HCT116 (cell line): ENCODE results near the gene KLHL2. TPM values are rescaled to one million over a fixed set of nuclear protein-coding genes. Genes with fewer than 3 reads are reported as not detected.

Experiments
- ATAC-seq: fragments of 200-7000 bp; cut with Tn5 transposase; 2 replicates; pipeline ENCODE4 v1.9.1; 2020; ENCODE audit warnings: mild to moderate bottlenecking, moderate library complexity
- BruUV-seq: library from RNA; stranded (reverse); fragments of 400-500 nt; replicated peaks from 2 replicates; lab custom pipeline; 2021; lab: Mats Ljungman, UMichigan
- CTCF ChIA-PET: fragments of 300-600 bp; sonication (Branson Sonifier 250); formaldehyde crosslinking; loops from one replicate; lab custom pipeline; 2021; ENCODE audit warnings: antibody characterized with exemption; lab: Charles Lee
- POLR2A ChIA-PET: fragments of 300-600, 350-600 bp; sonication (Branson Sonifier 250); formaldehyde crosslinking; loops from one replicate; lab custom pipeline; 2021; ENCODE audit warnings: antibody characterized with exemption; lab: Charles Lee
- RAD21 ChIA-PET, 2 experiments: fragments of 300-600 bp; sonication (Branson Sonifier 250); formaldehyde crosslinking; loops; one replicate each; lab custom pipeline; 2023; ENCODE audit warnings: low total read pairs in 2 of 2; ENCODE audit not compliant: uncharacterized antibody in 2 of 2, unreplicated experiment in 2 of 2, low non-redundant PET in 1 of 2; lab: Charles Lee
- DNase-seq: peaks from one replicate; pipeline ENCODE4 v3.0.0-alpha.2; 2010; ENCODE audit warnings: low read depth, low spot score
- H2AFZ ChIP-seq: fragments of 200-600 bp; shearing (Covaris generic), sonication (generic); 2 replicates; pipeline ENCODE4 v1.6.1; 2017; ENCODE audit warnings: low read depth, mixed run types, mixed read lengths, antibody characterized with exemption, low read length; ENCODE audit not compliant: poor library complexity, severe bottlenecking
- H3K27ac ChIP-seq: 2 replicates; pipeline ENCODE4 v1.5.1; 2012; ENCODE audit warnings: low read depth, low read length
- H3K27me3 ChIP-seq: fragments of 200-600 bp; sonication (generic); 2 replicates; pipeline ENCODE4 v1.6.1; 2016; ENCODE audit warnings: mixed run types, low read length, mixed read lengths; ENCODE audit not compliant: insufficient read depth
- H3K36me3 ChIP-seq, 2 experiments: fragments of 200-500 bp in 1 of 2; fragments of 200-600 bp in 1 of 2; sonication (Bioruptor generic) in 1 of 2; sonication (generic) in 1 of 2; 2 replicates each; pipeline versions ENCODE4 v1.5.1 to v1.6.1; 2014 to 2016; ENCODE audit warnings: low read length in 2 of 2, inconsistent platforms in 1 of 2, mixed read lengths in 1 of 2, mixed run types in 1 of 2; ENCODE audit not compliant: insufficient read depth in 2 of 2, control insufficient read depth in 1 of 2
- H3K4me1 ChIP-seq, 2 experiments: fragments of 200-600 bp in 1 of 2; sonication (generic) in 1 of 2; 2 replicates each; pipeline versions ENCODE4 v1.5.1 to v1.6.1; 2012 to 2017; ENCODE audit warnings: low read length in 2 of 2, inconsistent platforms in 1 of 2, mild to moderate bottlenecking in 1 of 2, mixed read lengths in 1 of 2, mixed run types in 1 of 2, moderate library complexity in 1 of 2; ENCODE audit not compliant: insufficient read depth in 2 of 2, control insufficient read depth in 1 of 2
- H3K4me2 ChIP-seq: fragments of 200-600 bp; sonication (generic); 2 replicates; pipeline ENCODE4 v1.6.1; 2017; ENCODE audit warnings: mixed run types, low read length, mixed read lengths
- H3K4me3 ChIP-seq, 2 experiments: fragments of 200-600 bp in 1 of 2; sonication (generic) in 1 of 2; replicated peaks in 1 of 2; 2 replicates each; pipeline ENCODE4 v1.5.1; 2011 to 2016; ENCODE audit warnings: low read length in 2 of 2, control low read depth in 1 of 2, low read depth in 1 of 2, mild to moderate bottlenecking in 1 of 2, mixed read lengths in 1 of 2, mixed run types in 1 of 2
- H3K79me2 ChIP-seq: fragments of 200-600 bp; sonication (generic); 2 replicates; pipeline ENCODE4 v1.6.1; 2017; ENCODE audit warnings: mild to moderate bottlenecking, mixed run types, low read length, moderate library complexity, mixed read lengths; ENCODE audit not compliant: insufficient read depth
- H3K9ac ChIP-seq: fragments of 200-600 bp; sonication (generic); 2 replicates; pipeline ENCODE4 v1.6.1; 2016; ENCODE audit warnings: low read length, mixed read lengths
- H3K9me2 ChIP-seq: fragments of 200-600 bp; sonication (generic), shearing (Covaris generic); 2 replicates; pipeline ENCODE4 v1.6.1; 2017; ENCODE audit warnings: mixed run types, mild to moderate bottlenecking, moderate library complexity; ENCODE audit not compliant: insufficient read depth
- H3K9me3 ChIP-seq, 2 experiments: fragments of 200-500 bp in 1 of 2; fragments of 200-600 bp in 1 of 2; sonication (Bioruptor generic) in 1 of 2; sonication (generic) in 1 of 2; 2 replicates each; pipeline ENCODE4 v1.6.1; 2014 to 2017; ENCODE audit warnings: low read length in 2 of 2, mixed read lengths in 2 of 2, inconsistent platforms in 1 of 2, low read depth in 1 of 2, mild to moderate bottlenecking in 1 of 2, mixed run types in 1 of 2, moderate library complexity in 1 of 2; ENCODE audit not compliant: control insufficient read depth in 1 of 2, insufficient read depth in 1 of 2
- H4K20me1 ChIP-seq: fragments of 200-600 bp; sonication (generic), shearing (Covaris generic); 2 replicates; pipeline ENCODE4 v1.6.1; 2017; ENCODE audit warnings: mixed run types, mild to moderate bottlenecking, moderate library complexity; ENCODE audit not compliant: insufficient read depth
- CBX3 ChIP-seq: IDR thresholded peaks from 2 replicates; pipeline ENCODE4 v1.6.1; 2012; ENCODE audit warnings: low read depth
- ELF1 ChIP-seq: IDR thresholded peaks from 2 replicates; pipeline ENCODE4 v1.6.1; 2012; ENCODE audit warnings: low read depth, borderline replicate concordance
- EZH2phosphoT487 ChIP-seq: fragments of 200-600 bp; IDR thresholded peaks from 2 replicates; pipeline ENCODE4 v1.6.1; 2018; ENCODE audit warnings: antibody characterized with exemption, borderline replicate concordance
- FOSL1 ChIP-seq: IDR thresholded peaks from 2 replicates; pipeline ENCODE4 v1.6.1; 2012; ENCODE audit warnings: low read depth
- JUND ChIP-seq: IDR thresholded peaks from 2 replicates; pipeline ENCODE4 v1.6.1; 2012
- MAX ChIP-seq: IDR thresholded peaks from 2 replicates; pipeline ENCODE4 v1.6.1; 2012
- POLR2A ChIP-seq: IDR thresholded peaks from 2 replicates; pipeline ENCODE4 v1.7.0; 2011; ENCODE audit warnings: borderline replicate concordance; ENCODE audit not compliant: insufficient read depth, insufficient read length; ENCODE audit errors: extremely low read depth
- POLR2AphosphoS5 ChIP-seq: IDR thresholded peaks from 2 replicates; pipeline ENCODE4 v1.6.1; 2011; ENCODE audit warnings: mild to moderate bottlenecking, low read depth, low read length, moderate library complexity
- REST ChIP-seq: IDR thresholded peaks from 2 replicates; pipeline ENCODE4 v1.6.1; 2012; ENCODE audit warnings: low read depth
- SP1 ChIP-seq: IDR thresholded peaks from 2 replicates; pipeline ENCODE4 v1.6.1; 2012; ENCODE audit warnings: low read depth
- SRF ChIP-seq: IDR thresholded peaks from 2 replicates; pipeline ENCODE4 v1.6.1; 2012; ENCODE audit warnings: low read depth
- ZBTB33 ChIP-seq: IDR thresholded peaks from 2 replicates; pipeline ENCODE4 v1.6.1; 2011; ENCODE audit warnings: mild to moderate bottlenecking, low read length, moderate library complexity; ENCODE audit not compliant: insufficient replicate concordance; ENCODE audit errors: extremely low read depth
- ZNF274 ChIP-seq: fragments of 200-500 bp; sonication (Bioruptor generic); IDR thresholded peaks from 2 replicates; pipeline ENCODE4 v1.6.1; 2014; ENCODE audit warnings: mild to moderate bottlenecking, low read depth, low read length, inconsistent platforms
- intact Hi-C: fragments of 100-400 bp; cut with micrococcal nuclease; formaldehyde crosslinking; loops from 2 replicates; pipeline ENCODE4 v1.10.0; 2022
- total RNA-seq: library from RNA; stranded (reverse); gene quantifications from one replicate; pipeline ENCODE4 v1.2.1, GENCODE V29; 2021; ENCODE audit not compliant: unreplicated experiment

Gene KLHL2
- total RNA-seq, 1 experiment from 2014 or later = 24.6 TPM

- no peaks in the 10 kb centered on the region for H3K9me3 ChIP-seq
- H3K9ac ChIP-seq = no peak overlapping the region
- BruUV-seq = no TSS peak
- no peak overlapping the region for H3K27ac ChIP-seq
- H2AFZ ChIP-seq = no peak overlapping the region
- DNase-seq = no peak
- intact Hi-C loops = loop anchor here (5.0 kb wide), 1 partner anchor 118 kb away; the partner anchor contains the start of gene MSMO1
- RAD21 ChIA-PET = no interaction called here
- peaks cover 67% of the 10 kb centered on the region for H3K79me2 ChIP-seq
- no peaks in the 10 kb centered on the region for H3K9me2 ChIP-seq
- CTCF ChIA-PET = interaction anchor here (1.4 kb wide), 1 partner anchor 79 kb away, joined by 4 read pairs; no protein-coding TSS in a partner anchor
- no peaks in the 10 kb centered on the region for H3K27me3 ChIP-seq
- no peak for ATAC-seq
- no peaks in the 10 kb centered on the region for H3K36me3 ChIP-seq
- H3K4me2 ChIP-seq = no peak overlapping the region
- POLR2A ChIA-PET = interaction anchor here (2.6 kb wide), 1 partner anchor 117 kb away, joined by 6 read pairs; the partner anchor contains the start of gene MSMO1
- H3K4me1 ChIP-seq = peaks cover 13 to 44% of the 10 kb centered on the region in 2 experiments
- TF ChIP-seq ZBTB33 (no peak), ZNF274 (no peak), POLR2A (no peak), JUND (no peak), POLR2AphosphoS5 (no peak), ELF1 (no peak), SP1 (no peak), CBX3 (no peak), REST (no peak), FOSL1 (no peak), MAX (no peak), SRF (no peak), EZH2phosphoT487 (no peak)
- H3K4me3 ChIP-seq = no peak overlapping the region
- no peaks in the 10 kb centered on the region for H4K20me1 ChIP-seq
These were observed 2.4 kb downstream of the KLHL2 start for GRCh38 chr4:165209796-165210195.
